Astrocyte (in vitro differentiated cells and primary cell): Measurements from ENCODE around the gene KCNJ4.

Experiments used
- CTCF ChIP-seq: IDR thresholded peaks from 2 replicates; pipeline ENCODE4 v1.5.1; 2011; ENCODE audit warnings: low read depth, mild to moderate bottlenecking, inconsistent platforms, low read length, moderate library complexity; ENCODE audit not compliant: insufficient read depth
- EZH2 ChIP-seq: IDR thresholded peaks from 2 replicates; pipeline ENCODE4 v1.6.1; 2012; ENCODE audit warnings: mild to moderate bottlenecking, low read length, inconsistent platforms; ENCODE audit not compliant: insufficient read depth

GRCh38 chr22:38451864-38452263 is 3.1 kb downstream of the KCNJ4 start:
- no peak for TF ChIP-seq CTCF
- no peak for TF ChIP-seq EZH2
